ENCODE measurements around the gene AMBP.

DNA sequence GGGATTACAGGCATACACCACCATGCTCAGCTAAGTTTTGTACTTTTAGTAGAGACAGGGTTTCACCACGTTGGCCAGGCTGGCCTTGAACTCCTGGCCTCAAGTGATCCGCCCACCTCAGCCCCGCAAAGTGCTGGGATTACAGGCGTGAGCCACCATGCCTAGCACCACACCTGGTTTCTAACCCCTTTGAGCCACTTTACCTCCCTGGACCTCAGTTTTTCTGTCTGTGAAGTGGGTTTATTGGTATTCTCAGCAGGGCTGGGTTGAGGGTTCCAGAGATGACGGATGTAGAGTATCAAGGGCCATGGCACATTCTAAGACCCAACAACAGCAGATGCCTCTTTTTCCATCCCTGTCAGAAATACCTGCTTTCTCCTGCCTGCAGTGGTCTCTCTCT lies 38.6 kb downstream of the AMBP start:
- no peak for TF ChIP-seq CTCF (IDR thresholded peaks at IDR 0.05)
- TF ChIP-seq POLR2AphosphoS5 (IDR thresholded peaks at IDR 0.05): no peak

All from esophagus muscularis mucosa (tissue), 3 donors.